ENCODE results near the gene METTL26.

GRCh38 chr16:616733-617586 is 19.1 kb downstream of the METTL26 start:
- TF ChIP-seq, protein P1, sequence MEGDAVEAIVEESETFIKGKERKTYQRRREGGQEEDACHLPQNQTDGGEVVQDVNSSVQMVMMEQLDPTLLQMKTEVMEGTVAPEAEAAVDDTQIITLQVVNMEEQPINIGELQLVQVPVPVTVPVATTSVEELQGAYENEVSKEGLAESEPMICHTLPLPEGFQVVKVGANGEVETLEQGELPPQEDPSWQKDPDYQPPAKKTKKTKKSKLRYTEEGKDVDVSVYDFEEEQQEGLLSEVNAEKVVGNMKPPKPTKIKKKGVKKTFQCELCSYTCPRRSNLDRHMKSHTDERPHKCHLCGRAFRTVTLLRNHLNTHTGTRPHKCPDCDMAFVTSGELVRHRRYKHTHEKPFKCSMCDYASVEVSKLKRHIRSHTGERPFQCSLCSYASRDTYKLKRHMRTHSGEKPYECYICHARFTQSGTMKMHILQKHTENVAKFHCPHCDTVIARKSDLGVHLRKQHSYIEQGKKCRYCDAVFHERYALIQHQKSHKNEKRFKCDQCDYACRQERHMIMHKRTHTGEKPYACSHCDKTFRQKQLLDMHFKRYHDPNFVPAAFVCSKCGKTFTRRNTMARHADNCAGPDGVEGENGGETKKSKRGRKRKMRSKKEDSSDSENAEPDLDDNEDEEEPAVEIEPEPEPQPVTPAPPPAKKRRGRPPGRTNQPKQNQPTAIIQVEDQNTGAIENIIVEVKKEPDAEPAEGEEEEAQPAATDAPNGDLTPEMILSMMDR (conservative IDR thresholded peaks at IDR 0.05; ENCODE audit: low read length): no peak
- no peak for TF ChIP-seq EZH2phosphoT487 (IDR thresholded peaks at IDR 0.05; ENCODE audit: borderline replicate concordance)

Data from Loucy (cell line).